ENCODE results near the gene GRID1.

GRID1 gene

DNA sequence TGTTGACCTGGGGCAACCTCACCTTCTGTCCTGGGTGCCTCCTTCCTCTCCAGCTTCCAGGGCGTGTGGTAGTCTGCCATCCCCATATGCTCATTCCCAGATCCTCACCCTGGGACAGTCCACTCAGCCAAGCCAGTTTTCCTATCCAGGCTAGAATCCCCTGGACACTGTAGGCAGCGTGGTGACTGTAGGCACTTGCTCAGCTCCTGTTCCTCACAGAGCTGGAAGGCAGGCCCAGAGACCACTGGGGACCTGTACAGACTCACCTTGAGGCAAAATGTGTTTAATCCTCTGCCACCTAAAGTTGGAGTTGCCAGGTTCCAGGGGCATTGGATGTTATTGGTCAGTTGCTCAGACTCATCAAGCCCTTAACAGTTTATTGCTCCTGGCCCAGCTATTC lies 2.4 kb upstream of the GRID1 start:
- DNase-seq, result no peak

DNA sequence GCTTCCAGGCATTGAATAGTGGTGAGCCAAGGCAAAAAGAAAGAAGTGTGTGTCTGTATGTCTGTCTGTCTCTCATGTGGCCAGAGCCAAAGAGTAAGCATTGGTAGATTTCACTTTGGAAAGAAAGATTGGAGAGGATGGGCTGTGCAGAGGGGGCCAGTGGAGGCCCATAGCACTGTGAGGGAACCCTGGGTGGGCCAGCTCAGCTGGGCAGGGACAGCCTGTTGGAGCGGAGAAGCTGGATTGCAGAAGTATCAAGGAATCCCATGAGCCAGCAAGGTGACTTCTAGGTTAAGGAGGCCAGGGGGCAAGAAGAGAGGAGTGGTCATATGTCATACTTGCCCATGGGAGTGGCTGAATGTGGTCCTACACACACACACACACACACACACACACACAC lies 1.5 kb upstream of the GRID1 start:
- DNase-seq, result no peak

DNA sequence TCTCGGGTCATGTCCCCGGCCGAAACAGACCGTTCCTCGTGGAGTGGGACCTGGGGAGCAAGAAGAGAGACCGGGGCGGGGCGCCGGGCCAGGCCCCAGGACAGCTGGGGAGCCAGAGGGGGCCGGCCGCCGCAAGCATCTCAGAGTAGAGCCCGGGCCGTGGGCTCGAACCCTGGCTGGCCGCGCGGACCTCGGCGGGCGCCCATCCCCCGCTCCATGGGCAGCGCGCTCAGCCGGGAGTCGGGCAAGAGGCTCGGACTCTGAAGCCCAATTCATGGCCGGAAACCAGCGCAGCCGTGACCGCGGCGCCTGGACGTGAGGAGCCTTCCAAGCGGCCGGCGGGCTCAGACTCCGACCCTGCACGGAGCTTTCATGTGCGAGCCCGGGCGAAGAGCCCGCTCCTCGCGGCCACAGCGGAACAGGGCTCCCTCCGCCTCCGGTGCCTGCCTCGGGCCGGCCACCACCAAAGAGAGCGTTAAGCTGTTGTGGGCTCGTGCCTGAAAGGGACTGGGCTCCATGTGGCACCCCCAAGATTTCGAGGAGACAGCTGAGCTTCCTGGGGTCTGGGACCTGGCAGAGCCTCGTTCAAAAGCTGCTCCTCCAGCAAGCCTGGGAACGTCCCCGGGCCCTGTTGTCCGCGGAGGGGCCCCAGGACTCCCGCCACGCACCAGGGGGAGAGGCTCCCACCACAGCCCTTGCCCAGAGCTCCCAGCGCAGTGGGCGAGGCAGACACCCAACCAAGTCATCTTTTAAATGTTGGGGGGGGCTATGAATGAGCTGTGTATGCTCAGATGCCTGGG lies 757 bp upstream of the GRID1 start:
- DNase-seq, result no peak

DNA sequence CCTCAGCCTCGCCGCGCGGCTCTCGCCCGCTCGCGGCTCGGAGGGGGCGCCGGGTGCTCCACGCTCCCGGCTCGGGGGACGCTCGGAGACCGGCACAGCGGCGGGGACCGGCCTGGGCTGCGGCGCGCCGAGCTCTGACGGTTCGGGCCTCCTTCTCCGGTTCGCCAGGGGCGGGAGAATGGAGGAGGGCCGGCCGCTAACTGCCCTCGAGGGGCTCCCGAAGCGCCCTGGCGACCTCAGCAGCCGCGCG lies 232 bp upstream of the GRID1 start:
- no peak for DNase-seq

DNA sequence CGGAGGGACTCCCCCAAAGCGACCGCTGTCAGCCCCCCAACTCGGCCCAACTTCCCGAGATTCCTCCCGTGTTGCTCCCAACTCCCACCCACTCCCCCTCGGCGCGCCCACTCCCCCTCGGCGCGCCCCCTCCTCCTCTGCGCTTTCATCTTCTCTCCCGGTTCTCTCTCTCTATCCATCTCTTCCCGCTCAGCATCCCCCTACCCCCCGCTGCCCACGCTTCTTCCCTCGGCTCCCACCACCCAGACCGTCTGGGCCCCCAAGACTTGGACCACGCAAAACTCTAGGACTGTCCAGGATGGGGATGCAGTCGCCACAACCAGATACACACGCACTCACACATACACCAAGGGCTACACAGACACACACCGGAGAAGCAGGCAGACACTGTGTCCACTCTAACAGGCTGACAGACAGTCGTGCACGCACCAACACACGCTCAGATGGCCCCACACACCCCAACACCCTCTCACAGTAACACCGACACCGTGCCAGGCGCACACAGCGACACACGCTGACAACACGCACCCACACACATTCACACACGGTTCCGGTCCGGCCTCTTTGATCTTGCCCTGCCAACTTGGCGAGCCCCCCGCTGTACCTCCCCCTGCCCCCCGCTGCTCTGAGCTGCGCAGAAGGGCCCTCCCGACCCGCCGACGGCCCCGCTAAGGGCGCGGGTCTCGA lies 1.1 kb downstream of the GRID1 start:
- no peak for DNase-seq

DNA sequence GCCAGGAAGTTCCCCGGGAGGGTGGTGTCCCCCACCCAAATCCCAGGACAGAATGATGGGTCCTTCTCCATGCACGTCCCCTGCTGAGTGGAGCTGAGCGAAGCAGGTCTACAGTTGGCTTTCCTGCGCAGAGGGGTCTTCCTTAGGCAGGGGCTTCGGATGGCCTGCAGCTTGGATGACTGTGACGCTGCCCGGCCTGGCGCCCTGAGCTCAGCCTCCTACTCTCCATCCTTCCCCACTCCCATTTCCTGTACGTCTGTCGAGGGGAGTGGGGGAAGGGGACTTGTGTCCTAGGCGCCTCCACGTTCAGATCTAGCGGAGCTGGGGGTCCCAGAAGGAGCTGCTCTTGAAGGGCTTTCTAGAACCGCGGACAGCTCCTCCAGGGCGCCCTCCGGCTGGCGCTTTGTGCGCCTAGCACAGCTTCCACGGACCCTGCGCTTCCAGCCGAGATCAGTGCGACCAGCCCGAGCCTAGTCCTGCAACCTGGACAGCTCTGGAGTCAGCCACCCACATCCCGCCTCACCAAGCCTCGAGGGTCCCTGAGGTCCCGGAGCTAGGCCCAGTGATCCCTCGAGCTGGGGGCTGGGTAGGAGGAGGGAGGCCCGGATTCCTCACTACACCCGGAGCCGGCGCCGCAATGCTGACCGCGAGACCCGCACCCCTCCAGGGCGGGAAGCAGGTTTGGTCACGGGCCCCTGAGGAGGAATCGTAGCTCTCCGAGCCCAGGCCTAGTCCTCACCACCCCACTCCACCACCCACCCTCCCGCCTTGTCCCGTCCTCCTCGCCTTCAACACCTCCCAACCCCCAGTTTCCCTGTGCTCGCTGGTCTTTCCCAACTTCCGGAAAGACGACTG lies 1.9 kb downstream of the GRID1 start:
- no peak for DNase-seq

DNA sequence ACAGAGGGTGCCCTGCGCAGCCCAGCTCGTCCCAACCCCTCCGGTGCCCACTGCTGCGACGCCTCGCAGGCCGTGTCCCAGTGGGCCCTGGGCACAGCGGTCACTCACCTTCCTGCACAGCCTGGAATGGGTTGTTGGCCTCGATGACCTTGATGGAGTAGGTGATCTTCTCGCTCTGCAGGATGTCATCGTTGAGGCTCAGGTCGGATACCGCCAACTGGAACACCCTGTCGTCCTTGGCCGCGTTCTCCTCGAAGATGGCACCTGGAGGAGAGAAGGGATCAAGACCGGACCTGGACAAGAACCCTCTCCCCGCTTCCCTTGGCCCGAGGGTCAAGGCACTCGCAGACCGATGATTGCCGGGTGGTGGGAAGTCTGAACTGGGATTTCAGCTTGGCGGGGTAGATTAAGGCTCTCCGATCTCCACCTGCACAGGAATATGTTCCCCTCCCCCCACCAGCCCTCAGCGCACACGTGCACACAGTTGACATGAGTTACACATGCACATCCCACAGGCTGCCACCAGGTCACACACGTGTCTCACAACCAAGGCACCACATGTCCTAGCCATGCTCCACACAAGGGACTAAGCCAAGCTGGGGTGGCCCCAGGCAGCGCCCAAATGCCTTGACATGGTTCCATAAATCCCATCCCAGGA lies 2.6 kb downstream of the GRID1 start:
- no peak for DNase-seq

DNA sequence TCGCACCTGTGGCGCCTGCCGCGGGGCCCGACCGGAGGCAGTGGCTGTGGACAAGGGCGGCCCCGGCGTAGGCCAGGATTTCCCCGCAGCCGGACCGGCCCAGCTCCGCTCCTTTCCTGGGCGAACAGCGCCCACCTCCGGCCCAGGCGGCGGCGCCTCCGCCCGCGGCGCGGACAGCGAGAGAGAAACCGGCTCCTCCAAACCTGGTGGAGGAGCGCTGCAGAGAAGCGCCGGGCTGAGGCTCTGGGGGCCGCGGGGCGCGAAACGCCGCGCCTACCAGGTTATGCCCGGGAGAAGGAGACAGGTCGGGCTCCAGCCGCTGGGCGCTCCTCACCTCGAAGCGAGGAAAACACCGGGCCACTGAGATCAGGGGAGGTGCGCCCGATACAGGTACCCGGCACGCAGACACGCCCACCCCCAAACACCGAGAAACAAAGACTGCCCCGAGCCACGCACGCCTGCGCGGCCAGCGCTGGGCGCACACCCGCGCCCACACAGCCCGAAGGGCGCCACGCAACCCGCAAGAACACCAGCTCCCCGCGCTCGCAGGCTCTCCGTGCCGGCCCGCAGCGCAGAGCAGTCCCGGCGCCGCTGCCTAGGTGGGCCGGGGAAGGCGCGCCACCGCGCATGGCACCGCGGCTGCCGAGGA lies 3.3 kb downstream of the GRID1 start:
- peak; percentile 49 to 54 for DNase-seq

DNA sequence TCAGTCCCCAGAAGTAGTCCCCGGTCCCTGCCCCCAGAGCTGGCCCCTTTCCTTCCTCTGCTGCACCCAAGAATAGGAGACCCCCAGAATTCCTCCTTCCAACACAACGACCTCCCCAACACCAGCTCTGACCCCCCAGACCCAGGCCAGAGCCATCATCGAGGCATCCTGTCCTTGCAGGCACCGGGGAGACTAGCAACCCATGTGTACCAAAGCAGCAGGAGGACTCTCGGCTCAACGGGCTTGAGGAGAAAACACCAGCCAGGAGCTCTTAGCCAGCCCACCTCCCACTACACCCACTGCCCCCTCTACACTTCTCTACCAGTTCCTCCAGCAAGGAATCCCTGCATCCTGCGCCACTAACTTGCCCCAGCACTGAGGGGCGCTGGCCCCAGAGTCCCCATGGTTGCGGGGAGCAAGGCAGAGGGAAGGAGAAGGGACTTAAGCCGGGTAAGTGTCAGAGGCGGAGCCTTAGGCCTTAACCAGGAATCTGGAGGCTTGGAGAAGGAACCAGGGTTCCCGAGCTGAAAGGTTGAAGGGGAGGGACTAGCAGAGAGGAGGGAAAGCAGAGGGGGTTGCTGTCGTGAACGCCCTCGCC lies 3.9 kb downstream of the GRID1 start:
- DNase-seq, result no peak

DNA sequence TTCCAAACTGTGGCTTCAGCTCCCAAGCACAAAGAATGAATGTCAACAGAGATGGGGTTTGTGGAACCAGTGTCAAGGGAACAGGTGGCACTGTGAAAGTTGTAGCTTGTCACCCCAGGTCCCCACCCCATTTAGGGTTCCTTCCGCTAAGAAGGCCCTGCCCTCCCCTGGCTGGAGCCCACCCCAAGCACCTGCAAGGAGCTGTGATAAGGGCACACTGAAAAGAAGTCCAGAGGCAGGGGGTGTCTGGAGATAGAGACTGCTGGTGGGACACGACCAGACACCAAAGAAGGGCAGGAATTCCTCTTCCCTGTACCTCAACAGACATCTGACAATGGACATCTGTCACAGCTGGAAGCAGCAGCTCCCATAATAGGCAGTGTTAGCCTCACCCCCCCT lies 4.5 kb downstream of the GRID1 start:
- DNase-seq, result no peak

DNA sequence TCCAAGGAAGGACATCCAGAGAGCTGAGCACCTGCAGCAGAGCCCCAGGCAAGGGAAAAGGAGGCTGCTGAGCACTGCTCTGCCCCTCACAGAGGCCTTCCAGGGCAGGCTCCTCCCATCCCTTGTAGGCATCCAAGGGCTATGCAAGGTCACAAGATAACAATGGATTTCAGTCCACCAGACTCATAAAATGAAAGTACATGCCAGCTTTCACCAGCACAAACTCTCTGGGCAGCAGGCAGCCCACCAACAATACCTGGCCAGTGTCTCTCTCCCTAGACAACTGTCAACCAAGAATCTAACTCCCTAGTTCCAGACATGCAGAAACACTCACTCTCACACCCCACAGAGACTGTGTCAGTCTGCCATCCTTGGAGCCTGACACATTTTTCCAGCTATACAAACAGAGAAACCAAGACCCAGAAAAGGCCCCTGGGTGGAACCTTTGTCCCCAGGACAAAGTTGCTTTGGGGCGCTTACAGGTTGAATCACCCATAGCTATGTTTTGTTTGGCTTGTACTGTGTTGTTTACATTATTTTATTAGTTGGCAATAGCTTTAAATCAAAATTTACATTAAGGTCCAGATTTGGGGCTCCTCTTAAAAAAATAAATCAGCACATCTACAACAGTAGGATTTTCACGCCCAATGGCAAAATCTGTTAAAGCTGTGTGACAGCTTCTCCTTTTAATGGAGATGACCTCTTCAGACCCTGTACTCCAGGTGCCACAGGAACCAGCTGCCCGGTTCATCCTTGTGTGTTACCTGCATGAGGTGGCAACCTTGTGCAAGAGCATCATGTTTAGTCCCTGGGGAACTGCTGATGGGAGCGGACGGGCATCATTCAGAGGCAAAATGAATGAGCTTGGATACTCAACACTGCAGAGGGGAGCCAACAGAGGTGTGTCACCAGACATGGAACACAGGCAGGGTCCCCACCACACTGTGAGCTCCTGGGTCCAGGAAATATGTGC lies 5.2 kb downstream of the GRID1 start:
- no peak for DNase-seq

DNA sequence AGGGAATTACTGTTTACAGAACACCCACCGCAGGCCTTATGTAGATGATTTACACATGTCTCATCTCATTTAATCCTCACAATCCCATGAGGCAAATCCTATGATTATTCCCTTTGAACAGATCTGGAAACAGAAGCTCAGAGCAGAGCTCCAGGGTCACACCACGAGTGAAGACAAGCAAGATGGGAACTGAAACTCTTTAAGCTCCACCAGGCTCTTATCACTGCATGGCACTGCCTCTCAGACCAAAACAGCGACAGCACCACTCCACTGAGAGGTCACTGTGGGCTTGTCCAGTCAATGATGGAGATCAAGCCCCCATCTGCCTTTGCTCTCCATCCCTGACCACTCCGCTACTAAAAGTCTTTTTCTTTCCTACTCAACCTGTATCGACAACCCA lies 5.9 kb downstream of the GRID1 start:
- DNase-seq, result no peak

DNA sequence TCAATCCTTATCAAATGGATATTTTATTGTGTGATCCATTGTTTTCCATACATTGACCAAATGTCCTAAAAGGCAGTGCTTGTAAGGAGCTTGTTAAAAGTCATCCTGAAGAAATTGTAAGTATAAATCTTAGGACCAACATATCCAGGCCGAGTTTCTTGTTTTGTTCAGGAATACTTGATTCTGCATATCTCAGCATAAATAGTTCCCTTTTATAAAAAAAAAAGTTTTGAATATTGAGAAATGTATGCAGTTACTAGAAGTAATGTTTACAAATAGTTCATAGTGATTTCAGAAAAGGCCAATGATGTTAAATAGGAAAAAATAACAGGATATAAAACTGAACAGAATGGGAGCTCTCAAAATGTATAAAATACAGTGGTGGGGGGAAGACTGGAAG lies 6.6 kb downstream of the GRID1 start:
- DNase-seq, result peak; percentile 37 to 45

DNA sequence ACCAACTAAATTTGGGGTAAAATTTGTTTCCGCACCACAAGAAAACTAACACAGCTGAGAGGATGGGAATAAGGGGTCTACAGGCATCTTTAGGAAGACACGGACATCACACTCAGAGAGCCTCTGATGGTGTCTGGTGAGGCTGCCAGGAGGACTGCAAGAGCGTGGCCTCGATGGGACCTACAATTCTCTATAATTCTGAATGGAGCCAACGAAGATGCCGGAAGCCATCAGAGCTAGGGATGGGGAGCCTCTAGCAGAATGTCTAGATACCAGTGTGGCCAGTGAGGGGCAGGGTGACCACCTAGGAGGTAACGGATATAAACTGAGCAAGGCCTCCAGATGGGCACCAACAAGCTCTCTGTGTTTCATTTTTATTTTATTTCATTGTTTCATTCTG lies 7.5 kb downstream of the GRID1 start:
- no peak for DNase-seq

DNA sequence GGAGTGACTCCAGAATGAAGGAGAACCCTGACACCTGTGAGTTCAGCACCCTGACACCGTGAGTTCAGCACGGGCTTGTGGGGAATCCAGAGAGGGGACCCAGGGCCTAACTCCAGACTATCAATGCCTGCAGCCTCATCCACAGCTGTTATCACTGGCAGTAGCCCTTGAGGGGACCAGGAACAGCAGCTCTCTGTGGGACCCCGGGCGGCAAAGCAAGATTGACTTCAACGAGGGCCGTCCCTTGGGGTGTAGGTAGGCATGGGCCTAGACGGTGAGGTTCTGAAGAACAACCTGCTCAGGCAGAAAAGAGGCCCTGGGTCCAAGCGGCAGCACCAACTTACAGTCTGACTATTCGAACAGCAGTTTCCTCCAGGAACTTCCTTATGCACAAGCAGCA lies 8.9 kb downstream of the GRID1 start:
- no peak for DNase-seq

DNA sequence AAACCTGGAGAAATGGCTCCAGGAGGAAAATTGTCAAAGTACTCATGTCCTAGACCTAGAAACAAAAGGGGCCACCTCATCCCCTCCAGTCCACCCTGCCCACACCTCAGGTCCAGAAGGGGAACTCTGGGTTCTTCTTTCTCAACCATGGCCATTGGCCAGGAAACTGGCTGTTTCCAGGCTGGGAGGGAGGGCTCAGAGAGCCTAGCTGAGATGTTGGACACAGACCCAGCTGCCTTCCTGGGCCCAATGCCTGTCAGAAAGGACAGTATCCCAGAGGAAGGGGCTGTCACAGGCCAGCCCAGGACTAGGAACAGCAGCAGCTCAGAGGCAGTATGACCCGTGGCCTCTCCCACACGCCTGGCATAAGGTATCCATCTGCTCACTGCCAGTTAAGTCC lies 9.6 kb downstream of the GRID1 start:
- DNase-seq, result peak; percentile 41 to 45

DNA sequence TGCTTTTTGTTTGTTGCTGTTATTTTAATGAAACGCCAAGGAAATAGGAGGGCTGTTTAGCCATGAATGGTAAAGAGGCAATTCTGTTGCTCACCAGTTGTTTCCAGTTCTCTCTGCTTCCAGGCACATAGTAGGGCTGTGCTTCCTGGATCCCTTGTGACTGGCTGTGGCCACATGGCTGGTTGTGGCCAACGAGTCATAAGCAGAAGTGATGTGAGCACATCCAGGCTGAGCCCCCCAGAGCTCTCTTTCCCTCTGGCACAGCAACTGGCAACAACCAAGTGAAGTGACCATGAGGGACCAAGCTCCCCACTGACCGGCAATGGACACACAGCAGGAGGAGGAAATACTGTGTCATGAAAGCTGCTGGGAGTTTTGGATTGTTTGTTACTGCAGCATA lies 10.3 kb downstream of the GRID1 start:
- no peak for DNase-seq

DNA sequence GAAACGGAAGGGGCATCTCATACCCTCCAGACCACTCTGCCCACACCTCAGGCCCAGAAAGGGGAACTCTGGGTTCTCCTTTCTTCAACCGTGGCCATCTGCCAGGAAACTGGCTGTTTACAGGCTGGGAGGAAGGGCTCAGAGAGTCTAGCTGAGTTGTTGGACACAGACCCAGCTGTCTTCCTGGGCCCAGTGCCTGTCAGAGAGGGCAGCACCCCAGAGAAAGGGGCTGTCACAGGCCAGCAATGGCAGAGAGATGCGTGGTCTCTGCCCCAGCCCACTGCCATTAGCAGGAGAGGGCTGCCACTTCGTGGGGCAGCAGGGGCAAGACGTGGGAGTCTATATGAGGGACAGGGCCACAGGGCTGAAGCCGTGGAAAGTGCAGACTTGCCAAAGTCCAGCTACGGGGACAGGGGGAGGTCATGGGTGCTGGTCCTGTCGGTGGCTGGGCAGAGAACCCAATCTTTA lies 11.0 kb downstream of the GRID1 start:
- peak; percentile 82 to 85 for DNase-seq

DNA sequence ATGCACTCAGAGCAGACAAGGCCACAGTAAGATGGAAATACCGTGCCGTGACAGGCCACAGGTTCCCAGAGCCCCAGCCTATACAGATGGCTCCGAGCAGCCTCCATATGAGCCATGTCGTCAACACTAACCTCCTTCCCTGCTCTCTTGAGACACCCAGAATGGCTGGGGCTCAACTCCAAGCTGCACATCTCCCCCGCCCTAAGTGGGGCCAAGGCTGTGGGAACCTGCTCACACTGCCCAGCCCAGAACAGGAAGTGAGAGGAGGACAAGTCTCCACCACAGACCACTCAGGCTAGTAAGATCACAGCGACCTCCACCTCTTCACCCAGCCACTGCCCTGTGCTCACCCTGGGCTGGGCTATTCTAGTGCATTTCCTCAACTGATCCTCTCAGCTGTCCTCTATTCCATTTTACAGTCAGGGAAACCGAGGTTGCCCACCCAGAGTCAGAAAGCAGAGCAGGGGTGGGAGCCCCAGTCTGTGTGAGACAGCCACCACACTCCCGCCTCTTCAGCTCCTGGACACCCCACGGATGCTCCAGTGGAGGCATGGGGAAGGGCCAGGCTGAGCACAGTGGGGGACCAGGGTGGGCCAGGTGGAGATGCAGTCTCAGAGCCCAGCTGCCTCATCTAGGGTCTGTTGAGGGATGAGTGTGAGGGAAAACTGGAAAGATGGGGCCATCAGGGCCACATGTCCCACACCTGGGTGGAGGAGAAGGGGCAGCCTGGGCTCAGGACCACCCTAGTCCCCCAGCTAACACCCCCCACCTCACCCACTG lies 11.6 kb downstream of the GRID1 start:
- DNase-seq, result peak; percentile 33 to 69

All from inflammatory macrophage treated with lipopolysaccharide for 1 hour (primary cell).